T follicular helper cell (primary cell): ENCODE results near the gene PLXNA4.
"Not testable (repeated sequence)": the region's sequence is repeated elsewhere in the genome, so short reads cannot be mapped to it uniquely, and the experiment has no call there.

ENCODE experiments used
- DNase-seq: peaks from one replicate; pipeline ENCODE4 v3.0.0-alpha.2; 2020; ENCODE audit warnings: low read depth
- total RNA-seq, 2 experiments: gene quantifications; one replicate each; lab custom pipeline; 2026; lab: John Stamatoyannopoulos, UW

Gene PLXNA4, protein sequence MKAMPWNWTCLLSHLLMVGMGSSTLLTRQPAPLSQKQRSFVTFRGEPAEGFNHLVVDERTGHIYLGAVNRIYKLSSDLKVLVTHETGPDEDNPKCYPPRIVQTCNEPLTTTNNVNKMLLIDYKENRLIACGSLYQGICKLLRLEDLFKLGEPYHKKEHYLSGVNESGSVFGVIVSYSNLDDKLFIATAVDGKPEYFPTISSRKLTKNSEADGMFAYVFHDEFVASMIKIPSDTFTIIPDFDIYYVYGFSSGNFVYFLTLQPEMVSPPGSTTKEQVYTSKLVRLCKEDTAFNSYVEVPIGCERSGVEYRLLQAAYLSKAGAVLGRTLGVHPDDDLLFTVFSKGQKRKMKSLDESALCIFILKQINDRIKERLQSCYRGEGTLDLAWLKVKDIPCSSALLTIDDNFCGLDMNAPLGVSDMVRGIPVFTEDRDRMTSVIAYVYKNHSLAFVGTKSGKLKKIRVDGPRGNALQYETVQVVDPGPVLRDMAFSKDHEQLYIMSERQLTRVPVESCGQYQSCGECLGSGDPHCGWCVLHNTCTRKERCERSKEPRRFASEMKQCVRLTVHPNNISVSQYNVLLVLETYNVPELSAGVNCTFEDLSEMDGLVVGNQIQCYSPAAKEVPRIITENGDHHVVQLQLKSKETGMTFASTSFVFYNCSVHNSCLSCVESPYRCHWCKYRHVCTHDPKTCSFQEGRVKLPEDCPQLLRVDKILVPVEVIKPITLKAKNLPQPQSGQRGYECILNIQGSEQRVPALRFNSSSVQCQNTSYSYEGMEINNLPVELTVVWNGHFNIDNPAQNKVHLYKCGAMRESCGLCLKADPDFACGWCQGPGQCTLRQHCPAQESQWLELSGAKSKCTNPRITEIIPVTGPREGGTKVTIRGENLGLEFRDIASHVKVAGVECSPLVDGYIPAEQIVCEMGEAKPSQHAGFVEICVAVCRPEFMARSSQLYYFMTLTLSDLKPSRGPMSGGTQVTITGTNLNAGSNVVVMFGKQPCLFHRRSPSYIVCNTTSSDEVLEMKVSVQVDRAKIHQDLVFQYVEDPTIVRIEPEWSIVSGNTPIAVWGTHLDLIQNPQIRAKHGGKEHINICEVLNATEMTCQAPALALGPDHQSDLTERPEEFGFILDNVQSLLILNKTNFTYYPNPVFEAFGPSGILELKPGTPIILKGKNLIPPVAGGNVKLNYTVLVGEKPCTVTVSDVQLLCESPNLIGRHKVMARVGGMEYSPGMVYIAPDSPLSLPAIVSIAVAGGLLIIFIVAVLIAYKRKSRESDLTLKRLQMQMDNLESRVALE (N-terminal part only)
- total RNA-seq: 0.17 to 6.1 reads per million in 2 experiments

DNA sequence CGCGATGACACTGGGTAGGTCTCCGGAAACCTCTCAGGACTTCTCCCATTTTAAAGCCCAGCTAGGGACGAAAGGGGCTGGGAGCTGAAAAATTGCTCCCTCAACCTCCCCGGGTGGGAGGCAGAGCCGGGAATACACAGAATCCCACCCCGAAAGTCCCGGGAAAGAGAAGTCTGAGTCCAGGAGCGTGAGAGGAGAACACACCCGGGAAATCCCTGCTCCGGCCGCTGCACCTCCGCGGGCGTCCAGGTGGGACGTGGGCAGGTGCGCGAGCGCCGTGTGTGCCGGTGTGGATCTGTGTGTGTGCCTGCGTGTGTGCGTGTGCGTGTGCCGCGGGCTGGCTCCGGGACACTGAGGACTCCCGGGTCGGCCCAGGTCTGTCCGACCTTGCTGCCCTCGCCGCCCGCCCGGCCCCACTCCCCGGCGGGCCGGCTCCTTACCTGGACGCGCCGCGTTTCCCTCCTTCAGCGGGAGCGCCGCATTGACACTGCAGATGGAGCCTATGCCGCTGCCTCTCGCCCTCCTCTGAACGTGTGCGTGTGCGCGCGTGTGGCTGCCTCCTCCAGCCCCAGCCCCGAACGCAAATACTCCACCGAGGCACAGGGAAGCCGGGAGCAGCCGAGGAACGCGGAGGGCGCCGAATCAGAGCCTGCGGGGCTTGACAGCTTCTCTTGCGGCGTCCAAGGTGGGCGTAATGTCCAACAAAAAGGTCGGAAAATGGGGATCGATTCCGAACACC lies at the start of gene PLXNA4:
TSS of gene PLXNA4 (minus strand) at position 489 of the 739 bp plus-strand sequence. CDS start 67,777 bp downstream, outside the sequence.
- DNase-seq: no peak

DNA sequence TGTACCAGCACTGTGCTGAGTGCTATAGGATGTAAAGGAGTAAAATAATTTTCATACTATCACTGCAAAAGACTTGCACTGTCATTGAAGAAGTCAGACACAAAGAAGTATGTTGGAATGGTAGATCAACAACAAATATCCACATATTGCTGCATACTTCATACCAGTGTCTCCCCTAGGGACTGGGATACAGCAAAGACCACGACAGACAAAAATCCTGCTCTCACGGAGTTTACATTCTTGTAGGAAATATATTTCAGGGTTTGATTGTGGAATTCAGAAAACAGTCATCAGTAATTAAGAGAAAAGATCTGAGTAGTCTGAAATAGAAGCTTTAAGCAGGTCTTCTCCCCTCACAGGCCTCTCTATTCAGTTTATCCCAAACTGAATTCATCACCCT lies 49.4 kb upstream of the PLXNA4 start:
- no peak for DNase-seq

DNA sequence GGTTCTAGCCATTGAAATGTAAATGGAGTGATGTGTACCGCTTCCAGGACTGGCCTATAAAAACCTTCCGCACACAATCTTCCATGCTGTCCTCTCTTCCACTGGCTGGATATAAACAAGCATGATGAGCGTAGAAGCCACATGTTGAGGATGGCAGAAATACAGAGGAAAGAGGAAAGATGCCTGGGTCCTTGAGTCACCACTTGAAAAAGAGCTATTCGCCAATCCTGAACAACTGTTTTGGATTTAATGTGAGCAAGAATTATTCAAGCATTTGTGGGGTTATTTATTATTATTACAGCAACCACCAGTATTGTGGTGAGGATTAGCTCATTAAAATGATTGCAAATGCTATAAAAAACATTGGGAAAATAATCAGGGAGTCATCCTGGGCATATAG lies 45.8 kb upstream of the PLXNA4 start:
- no peak for DNase-seq

DNA sequence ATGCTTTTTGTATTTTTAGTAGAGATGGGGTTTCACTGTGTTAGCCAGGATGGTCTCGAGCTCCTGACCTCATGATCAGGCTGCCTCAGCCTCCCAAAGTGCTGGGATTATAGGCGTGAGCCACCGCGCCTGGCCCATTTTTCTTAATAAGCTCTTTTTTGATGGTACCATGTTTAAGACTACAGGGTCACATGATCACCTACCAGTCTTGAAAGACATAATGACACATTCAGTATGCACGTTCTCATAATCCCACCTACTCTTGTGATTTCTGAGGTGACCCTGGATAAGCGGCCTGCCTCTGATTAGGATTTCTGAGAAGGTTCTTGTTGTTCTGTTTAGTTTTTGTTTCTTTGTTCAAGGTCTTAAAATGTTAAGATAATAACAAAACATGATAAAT lies 43.7 kb upstream of the PLXNA4 start:
- DNase-seq: no peak

DNA sequence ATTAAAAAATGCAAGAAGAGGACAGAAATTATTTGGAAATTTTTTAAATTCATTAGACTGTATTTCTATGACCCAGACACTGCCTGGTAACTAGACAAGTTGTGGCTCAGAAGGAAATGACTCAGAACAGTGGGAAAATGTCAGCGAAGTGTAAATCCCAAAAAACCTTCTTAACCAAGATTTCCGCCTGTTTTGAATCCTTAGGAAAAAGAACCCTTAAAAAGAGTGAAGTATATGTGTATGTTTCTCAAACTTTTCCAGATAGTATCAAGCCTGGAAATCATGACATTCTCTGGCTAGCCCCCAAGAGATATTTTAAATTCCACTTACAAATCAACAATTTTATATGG lies 42.7 kb upstream of the PLXNA4 start:
- DNase-seq: no peak

DNA sequence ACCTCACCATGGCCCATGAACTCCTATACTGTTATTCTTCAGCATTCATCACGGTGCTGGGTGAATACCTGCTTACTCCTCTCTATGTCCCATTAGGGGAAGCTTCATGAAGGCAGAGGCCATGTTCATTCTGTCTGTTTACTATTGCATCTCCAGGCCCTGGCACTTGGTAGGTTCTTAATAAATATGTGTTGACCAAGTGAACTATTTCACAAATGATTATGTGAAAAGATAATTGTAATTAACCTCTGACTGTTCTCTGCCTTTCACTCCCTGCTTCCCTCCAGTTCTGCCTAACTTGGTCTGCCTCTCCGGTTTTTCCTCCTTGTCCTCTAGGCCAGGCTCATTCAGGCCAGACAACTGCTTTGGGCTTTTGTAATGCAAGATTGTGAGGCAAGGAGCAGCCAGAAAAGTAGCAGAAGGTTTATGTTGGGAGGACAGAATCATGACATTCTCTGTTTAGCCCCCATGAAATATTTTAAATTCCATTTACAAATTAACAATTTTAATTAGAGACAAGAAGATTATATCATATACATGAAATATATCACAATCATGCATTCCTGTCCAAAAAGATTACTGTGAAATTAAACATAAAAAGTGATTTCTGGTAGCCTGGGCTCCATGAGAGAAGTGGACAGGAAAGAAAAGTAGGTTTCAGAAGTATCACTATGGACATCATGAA lies 42.1 kb upstream of the PLXNA4 start:
- DNase-seq: no peak

DNA sequence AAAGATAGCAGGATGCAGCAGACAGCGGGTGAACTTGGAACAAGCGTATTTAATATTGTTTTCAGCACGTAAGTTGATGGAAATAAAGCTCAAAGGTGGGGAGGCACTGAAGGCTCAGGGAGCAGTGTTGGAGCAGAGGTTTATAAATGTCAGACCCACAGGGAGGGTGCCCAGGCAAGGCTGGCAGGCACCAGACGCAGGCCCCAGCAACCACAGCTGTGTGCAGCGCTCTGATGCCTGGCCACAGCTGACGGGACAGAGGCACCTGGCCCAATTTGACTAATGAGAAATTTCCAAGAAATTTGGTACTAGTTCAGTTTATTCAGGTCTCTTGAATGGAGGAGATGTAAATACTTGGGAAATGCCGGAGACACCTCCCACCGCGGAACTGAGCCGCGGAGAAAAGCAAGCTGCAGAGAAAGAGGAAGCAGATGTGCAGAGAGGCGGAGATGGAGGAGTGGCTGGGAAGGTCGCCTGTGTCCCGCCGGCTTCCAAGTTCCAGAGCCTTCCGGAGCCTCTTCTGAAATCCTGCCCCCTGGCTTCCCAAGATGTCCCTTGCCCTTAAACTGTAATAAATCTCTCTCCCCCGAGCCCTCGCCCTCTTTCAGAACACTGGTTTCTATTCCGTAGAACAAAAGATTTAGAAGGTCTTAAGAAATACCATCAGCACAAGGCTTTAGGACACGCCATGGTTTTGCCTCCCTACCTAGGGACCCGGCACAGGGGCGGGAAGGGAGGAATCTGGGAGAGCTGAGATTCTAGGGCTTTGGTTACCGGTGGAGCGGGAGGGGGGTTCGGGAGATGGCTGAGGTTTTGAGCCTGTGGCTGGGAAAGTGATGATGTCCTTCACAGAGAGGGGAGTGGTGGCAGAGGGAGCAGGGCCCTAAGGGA lies 38.4 kb upstream of the PLXNA4 start:
- no peak for DNase-seq

DNA sequence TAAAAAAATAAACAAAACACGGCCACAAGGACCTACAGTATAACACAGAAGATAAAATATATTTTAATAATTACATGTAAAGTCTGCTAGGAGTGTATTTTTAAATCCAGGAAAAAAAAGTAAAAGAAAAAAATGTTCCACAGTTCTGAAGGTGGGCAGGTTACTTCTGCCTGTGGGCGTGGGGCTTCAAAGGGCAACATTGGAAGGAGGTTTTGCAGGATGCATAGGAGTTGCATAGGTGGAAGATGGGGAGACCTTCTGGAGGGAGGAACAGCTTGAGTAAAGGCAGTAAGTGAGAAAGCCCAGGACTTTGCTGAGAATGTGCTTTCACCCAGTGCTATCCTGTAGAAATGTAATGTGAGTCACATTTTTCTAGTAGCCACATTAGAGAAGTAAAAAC lies 37.5 kb upstream of the PLXNA4 start:
- DNase-seq: no peak

DNA sequence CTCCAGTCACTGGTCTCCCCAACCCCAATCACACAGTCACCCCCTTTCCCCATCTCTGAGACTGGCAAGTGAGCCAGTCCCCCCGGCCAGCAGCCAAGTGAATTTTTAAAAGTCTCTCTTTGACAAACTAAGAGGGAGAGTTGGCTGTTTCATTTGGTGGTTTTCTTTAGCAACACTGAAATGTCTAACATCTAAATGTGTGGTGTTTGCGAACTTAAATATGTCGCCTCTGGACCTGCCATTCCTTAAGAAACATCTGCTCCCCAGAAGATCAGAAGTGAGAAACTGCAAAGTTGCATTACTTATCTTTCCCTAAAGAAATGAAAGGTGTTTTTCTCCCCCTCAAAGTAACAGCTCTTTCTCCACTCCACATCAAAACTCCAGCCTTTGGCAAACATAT lies 34.7 kb upstream of the PLXNA4 start:
- DNase-seq: no peak

DNA sequence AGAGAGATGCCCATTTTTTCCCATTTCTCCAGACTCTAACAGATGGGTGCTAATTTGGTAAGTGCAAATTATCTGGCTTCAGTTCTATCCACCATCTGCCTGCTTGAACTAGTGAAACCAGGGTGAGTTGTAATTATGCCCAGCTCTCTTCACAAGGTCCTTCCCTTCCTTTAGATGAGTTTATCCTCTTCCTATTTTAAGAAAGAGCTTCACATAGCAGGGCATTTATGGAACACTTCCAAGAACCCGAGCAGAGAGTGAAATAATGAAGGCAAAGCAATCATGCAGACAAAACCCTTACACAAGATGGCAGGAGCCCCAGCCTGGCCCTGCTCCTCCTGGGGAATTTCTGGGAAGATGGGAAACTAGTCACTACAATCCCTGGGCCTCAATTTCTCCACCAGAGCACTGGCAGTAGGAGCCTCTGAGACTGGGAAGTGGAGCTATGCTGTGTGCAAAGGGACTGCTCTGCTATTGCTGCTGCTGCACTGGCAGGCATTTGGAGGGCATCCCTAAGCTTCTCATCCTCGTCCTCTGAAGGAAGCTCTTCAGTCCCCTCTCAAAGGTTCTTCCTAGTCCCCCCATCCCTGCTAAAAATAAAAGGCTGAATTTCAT lies 33.7 kb upstream of the PLXNA4 start:
- DNase-seq: no peak

DNA sequence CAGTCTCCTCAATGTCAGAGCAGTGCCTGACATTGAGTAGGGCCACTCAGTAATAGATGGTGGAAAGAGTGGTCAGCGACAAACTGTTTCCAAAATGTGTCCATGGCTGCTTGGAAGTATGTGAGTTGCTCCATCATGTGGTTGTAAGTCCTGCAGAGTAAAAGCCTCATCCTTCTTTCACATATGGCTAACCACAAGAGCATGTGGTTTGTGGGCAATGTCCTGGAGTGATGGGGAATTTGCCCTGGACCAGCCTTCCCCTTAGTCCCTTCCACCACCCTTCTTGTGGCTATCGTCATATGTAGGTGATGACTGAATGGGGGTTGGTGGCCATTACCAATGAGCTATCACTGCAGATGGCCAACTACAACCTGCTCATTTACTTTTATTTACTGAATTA lies 33.0 kb upstream of the PLXNA4 start:
- no peak for DNase-seq

DNA sequence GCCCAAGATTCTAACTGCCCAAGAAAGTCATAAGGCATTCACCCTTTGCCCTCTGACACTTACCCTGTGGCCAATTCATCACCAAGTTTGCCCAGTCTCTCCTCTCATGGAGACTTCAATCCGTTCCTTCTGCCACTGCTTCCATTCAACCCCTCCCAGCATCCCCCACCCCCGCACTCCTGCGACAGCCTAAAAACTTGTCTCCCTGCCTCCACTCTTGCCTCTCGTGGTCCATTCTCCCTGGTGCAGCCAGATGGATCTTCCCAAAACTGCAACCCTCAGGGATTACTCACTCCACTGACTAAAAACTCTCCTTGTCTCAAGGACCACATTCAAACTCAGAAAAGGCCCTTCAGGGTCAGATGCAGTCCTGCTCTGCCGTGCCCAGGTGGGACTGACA lies 32.3 kb upstream of the PLXNA4 start:
- DNase-seq: no peak

DNA sequence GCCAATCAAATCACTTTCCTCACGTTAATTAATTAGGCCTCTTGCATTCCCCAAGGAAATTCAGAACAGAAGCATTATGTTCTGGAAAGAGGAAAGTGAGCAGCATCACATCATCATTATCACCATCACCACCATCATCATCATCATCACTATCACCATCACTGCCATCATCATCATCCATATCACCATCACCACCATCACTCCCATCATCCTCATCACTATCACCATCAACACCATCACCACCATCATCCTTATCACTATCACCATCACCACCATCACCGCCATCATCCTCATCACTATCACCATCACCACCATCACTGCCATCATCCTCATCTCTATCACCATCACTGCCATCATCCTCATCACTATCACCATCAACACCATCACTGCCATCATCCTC lies 31.4 kb upstream of the PLXNA4 start:
- DNase-seq: no peak

DNA sequence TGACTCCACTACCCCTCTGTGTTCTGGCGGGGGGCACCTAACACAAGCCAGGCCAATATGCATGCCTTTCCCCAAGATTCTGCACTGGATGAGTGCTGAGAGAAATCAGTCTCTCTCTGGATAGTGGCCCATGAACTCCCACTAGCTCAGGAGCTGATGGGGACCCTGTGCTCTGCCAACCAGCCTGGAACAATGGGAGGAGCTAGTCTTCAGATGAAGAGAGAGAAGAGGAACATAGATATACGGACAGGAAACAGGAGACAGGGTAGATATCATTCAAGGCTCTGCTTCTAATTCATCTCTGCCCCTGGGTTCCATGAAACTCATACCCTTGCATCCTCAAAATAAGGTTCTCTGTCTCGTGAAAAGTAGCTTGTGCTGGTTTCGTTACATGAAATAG lies 27.9 kb upstream of the PLXNA4 start:
- no peak for DNase-seq

DNA sequence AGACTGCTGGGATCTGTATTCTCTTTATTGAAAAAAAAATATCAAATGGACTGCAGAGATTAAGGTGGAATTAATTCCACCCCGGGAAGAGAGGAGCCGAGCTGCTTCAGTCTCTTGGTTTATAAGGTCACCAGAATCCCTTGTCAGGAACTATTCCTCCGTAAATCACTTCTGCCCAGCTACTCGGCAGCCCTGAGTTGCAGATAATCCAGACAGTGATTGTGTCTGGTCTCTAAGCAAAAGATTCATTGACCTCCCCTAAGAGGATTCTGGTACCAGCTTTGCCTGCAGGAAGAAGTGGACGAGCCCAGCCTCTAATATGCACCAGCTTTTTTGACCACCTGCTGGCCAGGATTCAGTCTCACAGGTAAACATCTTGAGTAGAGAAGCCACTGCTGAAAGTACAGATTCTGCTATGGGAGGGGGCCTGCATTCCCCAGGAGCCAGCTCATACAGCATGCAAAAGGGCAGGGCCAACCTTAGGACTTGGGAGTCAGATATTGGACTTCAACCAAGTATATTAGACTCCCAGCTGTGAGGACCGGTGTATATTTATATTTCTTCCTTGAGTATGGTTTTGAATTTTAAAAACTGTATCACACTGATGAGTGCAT lies 27.1 kb upstream of the PLXNA4 start:
- no peak for DNase-seq

DNA sequence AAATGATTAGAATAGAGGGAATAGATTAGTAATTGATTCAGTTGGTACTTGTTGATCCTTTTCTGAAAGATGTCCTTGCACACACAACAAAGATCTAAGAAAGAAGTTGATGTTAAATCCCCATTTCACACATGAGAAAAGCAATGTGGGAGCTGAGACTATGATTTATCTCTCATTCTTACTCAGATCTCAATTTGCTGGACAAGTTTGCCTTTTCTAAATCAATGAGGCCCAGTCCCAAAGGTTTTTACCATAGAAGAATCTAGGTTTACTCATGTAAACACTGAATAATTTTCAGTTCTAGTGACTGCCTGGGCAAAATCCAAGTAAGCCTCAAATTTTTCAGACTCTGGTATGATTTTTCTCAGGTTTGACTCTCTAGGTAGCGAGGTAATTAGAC lies 25.5 kb upstream of the PLXNA4 start:
- DNase-seq: no peak

DNA sequence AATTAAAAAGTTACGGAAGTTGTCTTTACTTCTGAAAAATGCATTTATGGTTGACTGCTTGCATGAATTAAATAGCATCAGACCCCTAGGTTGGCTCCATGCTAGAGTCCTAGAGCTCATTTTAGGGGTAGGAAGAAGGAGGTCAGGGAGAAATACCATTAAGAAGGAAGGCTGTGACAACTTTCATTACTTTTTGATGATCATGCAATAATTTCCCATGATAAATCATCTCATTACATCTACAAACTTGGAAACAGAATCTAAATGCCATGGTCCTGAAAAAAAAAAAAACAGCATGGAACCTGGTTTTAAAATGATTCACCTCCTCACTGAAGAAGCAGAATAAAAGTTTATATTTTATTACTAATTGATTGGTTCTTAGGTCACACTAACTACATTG lies 20.3 kb upstream of the PLXNA4 start:
- DNase-seq: no peak

DNA sequence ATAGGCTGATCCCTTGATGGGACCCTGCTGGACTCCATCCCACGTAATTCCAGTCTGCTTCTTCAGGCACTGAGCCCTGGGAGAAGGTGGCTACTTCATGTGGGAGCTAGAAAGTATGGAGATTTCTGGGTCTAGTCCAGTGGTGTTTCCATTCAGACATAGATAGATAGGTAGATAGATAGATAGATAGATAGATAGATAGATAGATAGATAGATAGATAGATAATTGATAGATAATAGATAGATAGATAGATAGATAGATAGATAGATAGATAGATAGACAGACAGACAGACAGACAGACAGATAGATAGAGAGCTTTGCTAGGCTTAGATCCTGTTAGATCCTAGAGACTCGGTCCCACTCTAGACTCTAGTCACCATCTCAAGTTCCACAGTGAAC lies 18.5 kb upstream of the PLXNA4 start:
- DNase-seq: not testable (repeated sequence)

DNA sequence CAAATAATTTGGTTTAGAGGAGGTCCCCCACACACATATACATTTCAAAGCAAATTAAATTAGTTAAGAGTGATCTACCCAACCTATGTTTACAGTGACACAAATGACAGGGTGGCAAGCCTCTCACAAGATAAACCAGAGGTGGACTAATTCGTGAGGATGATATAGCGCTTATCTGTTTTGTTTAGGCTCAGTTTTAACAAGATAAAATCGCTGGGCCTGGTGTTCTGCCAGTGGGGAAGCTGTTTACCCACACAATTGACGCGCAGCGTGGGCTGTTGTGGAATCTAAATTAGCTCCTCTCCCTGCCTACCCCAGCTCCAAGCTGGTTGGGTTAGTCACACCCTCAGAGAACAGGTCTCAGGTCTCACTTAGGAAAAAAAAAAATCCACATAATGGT lies 16.7 kb upstream of the PLXNA4 start:
- DNase-seq: no peak
